Chondrocyte (in vitro differentiated cells): ENCODE results near the gene UMAD1. TPM values are rescaled to one million over a fixed set of nuclear protein-coding genes. Genes with fewer than 3 reads are reported as not detected.
"Not testable (repeated sequence)": the region's sequence is repeated elsewhere in the genome, so short reads cannot be mapped to it uniquely, and the experiment has no call there.

Experiments used
- DNase-seq: peaks from one replicate; pipeline ENCODE4 v3.0.0; 2021; ENCODE audit warnings: mixed read lengths, low spot score
- H3K27ac Mint-ChIP-seq: one replicate; pipeline ENCODE4 v1.8.0; 2021; ENCODE audit warnings: mild to moderate bottlenecking, moderate library complexity, mixed read lengths; ENCODE audit not compliant: unreplicated experiment
- H3K27me3 Mint-ChIP-seq: 2 replicates; pipeline ENCODE4 v1.8.0; 2021; ENCODE audit warnings: low read depth, mixed read lengths
- H3K36me3 Mint-ChIP-seq: 2 replicates; pipeline ENCODE4 v1.8.0; 2021; ENCODE audit warnings: low read depth, mixed read lengths
- H3K4me1 Mint-ChIP-seq: 2 replicates; pipeline ENCODE4 v1.8.0; 2021; ENCODE audit warnings: low read depth, mild to moderate bottlenecking, mixed read lengths
- H3K4me3 Mint-ChIP-seq: one replicate; pipeline ENCODE4 v1.8.0; 2021; ENCODE audit warnings: mild to moderate bottlenecking, moderate library complexity, mixed read lengths; ENCODE audit not compliant: unreplicated experiment
- H3K9me3 Mint-ChIP-seq: 2 replicates; pipeline ENCODE4 v1.8.0; 2021; ENCODE audit warnings: low read depth, mixed read lengths
- CTCF ChIP-seq: fragments of 200-600 bp; sonication (generic); IDR thresholded peaks from 2 replicates; pipeline ENCODE4 v1.5.0; 2021; ENCODE audit warnings: antibody characterized with exemption, mild to moderate bottlenecking, moderate library complexity
- total RNA-seq: library from RNA; stranded (reverse); gene quantifications from 3 replicates; pipeline ENCODE4 v1.2.1, GENCODE V29; 2021

UMAD1 gene
- total RNA-seq, 1 donor from 2014 or later: 5.5 TPM

DNA sequence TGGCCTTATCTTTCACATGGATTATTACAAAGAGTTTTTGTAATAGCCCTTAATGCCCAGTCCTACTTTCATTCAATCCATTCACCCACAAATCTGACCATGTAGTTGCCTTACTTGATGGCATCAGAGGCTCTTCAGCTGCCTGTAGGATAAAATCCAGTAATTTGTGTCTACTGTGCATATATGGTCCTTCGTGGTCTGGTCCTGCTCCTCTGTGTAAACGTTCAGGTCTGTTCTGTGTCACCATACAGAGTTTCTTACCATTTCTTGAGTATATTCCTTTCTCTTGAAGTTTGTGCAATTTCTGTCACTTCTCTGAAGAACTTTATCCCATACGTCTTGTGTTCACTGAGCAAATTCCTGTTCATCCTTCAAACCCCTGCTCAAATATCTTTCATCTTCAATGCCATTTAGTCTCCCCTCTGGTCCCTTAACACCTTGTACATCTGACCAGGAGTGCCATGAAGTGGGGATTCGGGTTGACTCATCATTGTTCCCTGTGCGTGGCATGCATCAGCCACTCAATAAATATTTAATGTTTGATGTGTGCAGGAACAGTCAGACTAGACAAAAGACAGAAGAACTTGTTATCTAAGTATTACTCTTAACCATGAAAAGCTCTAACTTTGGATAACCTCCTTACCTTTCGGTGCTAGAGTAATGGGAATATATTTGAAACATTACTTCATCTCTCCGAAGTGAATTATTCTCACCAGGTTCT is 176.4 kb downstream of the UMAD1 start:
- H3K27me3 Mint-ChIP-seq: no peaks in the 10 kb centered on the region
- H3K36me3 Mint-ChIP-seq: no peaks in the 10 kb centered on the region
- H3K4me1 Mint-ChIP-seq: no peaks in the 10 kb centered on the region
- no peak for DNase-seq
- no peak overlapping the region for H3K27ac Mint-ChIP-seq
- no peaks in the 10 kb centered on the region for H3K9me3 Mint-ChIP-seq
- no peak for TF ChIP-seq CTCF
- H3K4me3 Mint-ChIP-seq: no peak overlapping the region

DNA sequence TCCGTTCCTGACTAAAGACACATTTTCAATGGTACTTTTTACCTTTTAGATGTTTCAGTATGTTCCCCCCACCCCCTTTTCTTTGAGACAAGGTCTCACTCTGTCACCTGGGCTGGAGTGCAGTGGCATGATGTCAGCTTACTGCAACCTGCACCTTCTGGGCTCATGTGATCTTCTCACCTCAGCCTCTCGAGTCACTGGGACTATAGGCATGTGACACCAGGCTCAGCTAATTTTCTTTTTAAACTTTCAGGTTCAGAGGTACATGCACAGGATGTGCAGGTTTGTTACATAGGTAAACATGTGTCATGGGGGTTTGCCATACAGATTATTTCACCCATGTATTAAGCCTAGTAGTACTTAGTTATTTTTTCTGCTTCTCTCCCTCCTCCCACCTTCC is 177.2 kb downstream of the UMAD1 start:
- Mint-ChIP-seq H3K4me3 (no peak overlapping the region), H3K4me1 (no peaks in the 10 kb centered on the region), H3K27ac (no peak overlapping the region), H3K27me3 (no peaks in the 10 kb centered on the region), H3K36me3 (no peaks in the 10 kb centered on the region), H3K9me3 (no peaks in the 10 kb centered on the region)
- no peak for DNase-seq
- TF ChIP-seq CTCF: no peak

DNA sequence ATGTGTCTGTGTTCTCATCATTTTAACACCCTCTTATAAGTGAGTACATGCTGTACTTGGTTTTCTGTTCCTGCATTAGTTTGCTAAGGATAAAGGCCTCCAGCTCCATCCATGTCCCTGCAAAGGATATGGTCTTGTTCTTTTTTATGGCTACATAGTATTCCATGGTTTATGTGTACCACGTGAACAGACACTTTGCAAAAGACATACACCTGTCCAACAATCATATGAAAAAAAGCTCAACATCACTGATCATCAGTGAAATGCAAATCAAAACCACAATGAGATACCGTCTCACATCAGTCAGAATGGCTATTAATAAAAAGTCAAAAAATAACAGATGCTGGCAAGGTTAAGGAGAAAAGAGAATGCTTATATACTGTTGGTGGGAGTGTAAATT is 177.6 kb downstream of the UMAD1 start:
- not testable (repeated sequence) for H3K27ac Mint-ChIP-seq, H3K9me3 Mint-ChIP-seq, H3K36me3 Mint-ChIP-seq, H3K4me1 Mint-ChIP-seq, H3K27me3 Mint-ChIP-seq, H3K4me3 Mint-ChIP-seq, DNase-seq

- H3K9me3 Mint-ChIP-seq: no peaks in the 10 kb centered on the region
- no peaks in the 10 kb centered on the region for H3K36me3 Mint-ChIP-seq
- no peak overlapping the region for H3K4me3 Mint-ChIP-seq
- TF ChIP-seq CTCF: no peak
- H3K27me3 Mint-ChIP-seq: no peaks in the 10 kb centered on the region
- no peak overlapping the region for H3K27ac Mint-ChIP-seq
- no peak for DNase-seq
- no peaks in the 10 kb centered on the region for H3K4me1 Mint-ChIP-seq
Measured at GRCh38 chr7:7819442-7820247, 179.1 kb downstream of the UMAD1 start.

DNA sequence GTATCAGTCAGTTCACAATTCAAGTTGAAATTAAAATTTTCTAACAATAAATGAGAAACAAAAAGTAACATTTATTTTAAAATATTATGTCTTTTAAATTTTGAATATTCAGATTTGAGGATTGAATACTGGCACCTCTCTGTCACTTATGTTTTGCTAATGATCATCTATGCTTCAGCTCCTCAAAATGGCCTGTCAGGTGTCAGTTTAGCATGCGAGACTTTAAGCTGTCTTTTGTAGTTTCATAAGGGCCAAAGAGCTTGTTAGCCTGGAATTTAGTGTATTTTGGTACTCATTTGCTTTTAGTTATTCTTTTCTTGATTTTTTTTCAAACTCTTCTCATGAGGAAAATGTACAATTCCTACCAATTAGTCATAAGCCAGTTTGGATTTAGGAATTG is 179.9 kb downstream of the UMAD1 start:
- Mint-ChIP-seq H3K4me3 (no peak overlapping the region), H3K4me1 (no peaks in the 10 kb centered on the region), H3K36me3 (peaks cover 1% of the 10 kb centered on the region), H3K9me3 (no peaks in the 10 kb centered on the region), H3K27ac (no peak overlapping the region), H3K27me3 (no peaks in the 10 kb centered on the region)
- no peak for DNase-seq
- TF ChIP-seq CTCF: no peak
